ENCODE results near the gene DAZAP1.

Gene DAZAP1

DNA sequence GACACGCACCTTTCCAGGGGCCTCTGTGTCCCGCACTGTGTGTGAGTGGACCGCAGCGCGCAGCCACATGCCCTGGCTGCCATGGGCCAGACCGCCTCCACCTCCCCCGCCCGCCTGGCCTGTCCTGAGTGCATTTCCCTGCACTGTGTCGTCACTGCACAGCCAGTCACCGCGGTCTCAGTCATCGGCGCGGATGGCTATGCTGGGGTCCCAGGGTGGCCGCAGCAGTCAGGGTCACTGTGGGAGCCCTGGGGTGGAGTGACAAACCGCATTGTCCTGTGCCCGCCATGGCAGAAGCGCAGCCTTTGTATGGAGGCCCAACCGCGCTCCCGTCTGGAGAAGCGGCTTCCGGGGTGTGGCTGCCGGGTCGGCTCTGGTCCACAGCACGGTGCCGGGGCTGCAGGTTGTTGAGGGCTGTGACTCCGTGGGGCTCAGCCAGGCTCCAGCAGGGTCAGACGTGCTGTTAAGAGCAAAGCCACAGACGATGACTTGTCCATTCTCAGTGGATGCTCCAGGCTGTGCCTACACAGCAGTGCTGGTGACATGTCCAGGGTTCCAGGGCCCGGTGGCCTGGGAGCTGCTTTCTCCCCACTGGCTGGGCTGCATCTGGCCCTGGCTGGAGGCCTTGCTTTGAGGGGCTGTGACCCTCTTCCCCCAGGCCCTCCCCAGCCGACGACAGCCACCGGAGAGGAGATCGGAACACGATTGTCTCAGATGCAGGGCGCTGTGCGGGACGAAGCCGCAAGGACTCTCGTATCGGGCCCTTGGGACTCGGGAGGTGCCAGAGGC is 30.0 kb upstream of the DAZAP1 start:
- no peak for DNase-seq

DNA sequence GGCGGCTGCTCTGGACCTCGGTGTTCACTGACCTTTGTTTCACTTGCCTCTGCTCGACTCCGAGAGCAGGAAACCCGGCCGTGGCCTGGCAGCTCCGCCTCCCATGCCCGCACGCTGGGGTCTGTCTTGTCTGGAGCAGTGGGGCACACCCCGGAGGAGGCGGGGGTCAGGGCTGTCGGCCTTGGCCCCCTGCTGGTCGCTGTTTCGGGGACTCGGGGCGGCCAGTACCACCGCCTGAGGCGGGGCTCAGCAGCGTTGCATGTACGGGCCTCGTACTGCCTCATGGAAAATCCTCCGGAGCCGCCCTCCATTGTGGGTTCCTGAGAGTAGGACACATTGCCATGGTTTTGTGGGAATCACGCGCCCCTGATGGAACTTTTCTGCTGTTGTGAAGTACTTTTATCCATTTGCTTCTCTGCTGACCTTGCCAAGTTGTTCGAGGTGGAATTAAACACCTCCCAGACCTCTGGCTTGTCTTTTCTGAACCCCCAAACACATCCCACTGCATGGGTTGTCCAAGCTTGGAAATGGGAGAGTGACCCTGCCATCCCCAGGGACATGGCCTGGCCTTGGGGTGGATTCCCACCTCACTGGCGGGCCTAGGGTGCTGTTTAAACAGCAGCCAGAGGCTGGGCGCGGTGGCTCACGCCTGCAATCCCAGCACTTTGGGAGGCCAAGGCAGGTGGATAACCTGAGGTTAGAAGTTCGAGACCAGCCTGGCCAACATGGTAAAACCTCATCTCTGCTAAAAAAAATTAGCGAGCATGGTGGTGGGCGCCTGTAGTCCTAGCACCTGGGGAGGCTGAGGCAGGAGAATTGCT is 29.2 kb upstream of the DAZAP1 start:
- no peak for DNase-seq

DNA sequence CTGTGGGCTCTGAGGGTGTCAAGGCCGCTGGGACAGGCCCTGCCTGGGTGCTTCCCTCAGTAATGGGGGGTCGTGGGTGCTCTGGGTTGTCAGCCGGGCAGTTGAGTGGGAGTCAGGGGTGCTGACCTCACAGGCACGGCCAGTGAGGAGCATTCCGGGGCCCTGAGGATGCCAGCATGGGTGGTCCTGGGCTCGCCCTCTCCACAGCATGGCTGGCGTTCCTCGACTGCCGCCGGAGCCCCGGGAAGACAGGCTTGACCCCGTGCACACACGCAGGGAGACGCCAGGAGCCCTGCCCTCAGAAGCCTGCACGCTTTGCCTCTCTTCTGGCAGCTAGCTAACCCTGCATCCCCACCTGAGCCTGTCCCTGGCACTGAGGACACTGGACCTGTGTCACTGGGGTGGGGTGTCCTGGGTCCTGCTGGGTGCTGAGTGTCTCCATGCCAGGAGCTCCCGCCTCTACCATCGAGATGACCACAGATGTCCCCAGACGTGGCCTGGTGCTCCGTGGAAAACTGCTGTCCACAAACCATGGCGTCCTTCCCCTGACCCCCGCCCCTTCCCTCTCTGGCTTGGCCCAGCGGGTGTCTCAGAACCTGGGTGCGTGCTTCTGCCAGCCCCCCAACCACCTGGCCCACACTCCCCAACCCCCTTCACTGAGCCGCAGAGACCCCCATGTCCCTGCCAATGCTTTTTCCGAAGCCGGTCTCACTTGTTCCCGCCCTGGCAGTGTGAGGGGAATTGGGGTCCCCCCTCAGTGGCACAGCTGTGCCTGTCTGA is 28.1 kb upstream of the DAZAP1 start:
- no peak for DNase-seq

DNA sequence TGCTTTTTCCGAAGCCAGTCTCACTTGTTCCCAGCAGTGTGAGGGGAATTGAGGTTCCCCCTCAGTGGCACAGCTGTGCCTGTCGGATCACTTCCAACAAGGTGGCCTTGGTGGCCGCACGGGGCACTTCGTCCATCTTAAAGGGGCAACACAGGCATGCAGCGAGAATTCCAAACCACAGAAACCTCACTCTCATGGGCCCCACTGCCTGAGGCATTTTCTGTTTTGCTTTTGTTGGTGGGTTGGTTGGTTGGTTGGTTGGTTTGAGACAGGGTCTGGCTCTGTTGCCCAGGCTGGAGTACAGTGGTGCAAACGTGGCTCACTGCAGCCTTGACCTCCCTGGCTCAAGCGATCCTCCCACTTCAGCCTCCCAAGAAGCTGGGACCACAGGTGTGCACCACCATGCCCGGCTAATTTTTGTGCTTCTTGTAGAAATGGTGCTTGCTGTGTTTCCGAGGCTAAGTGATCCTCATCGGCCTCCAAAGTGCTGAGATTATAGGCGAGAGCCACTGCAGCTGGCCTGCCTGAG is 27.4 kb upstream of the DAZAP1 start:
- no peak for DNase-seq

DNA sequence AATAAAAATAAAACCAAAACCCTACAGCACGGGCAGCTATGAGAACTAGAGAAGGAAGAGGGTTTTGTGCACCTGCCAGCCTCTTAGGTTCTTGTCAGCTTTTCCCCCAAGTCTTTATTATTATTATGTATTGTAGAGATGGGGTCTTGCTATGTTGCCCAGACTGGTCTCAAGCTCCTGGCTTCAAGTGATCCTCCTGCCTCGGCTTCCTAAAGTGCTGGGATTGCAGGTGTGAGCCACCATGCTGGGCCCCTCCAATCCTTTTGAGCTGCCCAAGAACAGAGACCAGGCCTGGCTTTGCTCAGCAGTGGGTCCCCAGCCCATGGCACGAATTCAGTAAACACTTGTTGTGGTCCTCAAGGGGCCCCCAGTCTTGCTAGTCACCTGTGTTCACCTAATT is 25.1 kb upstream of the DAZAP1 start:
- no peak for DNase-seq

DNA sequence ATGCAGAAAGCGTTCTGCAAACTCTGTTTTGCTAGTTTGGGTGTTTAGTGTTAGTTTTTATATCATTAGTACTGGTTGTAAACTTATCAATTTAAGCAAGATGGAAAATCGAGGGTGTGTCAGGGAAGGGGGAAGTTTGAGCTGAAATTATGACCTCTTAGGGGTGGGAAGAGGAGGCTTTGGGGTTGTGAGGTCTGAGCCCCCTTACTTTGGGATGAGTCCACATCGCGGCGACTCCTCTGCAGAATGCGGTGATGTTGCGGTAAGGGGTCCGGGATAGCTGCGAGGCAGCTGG is 24.4 kb upstream of the DAZAP1 start:
- DNase-seq, result no peak

DNA sequence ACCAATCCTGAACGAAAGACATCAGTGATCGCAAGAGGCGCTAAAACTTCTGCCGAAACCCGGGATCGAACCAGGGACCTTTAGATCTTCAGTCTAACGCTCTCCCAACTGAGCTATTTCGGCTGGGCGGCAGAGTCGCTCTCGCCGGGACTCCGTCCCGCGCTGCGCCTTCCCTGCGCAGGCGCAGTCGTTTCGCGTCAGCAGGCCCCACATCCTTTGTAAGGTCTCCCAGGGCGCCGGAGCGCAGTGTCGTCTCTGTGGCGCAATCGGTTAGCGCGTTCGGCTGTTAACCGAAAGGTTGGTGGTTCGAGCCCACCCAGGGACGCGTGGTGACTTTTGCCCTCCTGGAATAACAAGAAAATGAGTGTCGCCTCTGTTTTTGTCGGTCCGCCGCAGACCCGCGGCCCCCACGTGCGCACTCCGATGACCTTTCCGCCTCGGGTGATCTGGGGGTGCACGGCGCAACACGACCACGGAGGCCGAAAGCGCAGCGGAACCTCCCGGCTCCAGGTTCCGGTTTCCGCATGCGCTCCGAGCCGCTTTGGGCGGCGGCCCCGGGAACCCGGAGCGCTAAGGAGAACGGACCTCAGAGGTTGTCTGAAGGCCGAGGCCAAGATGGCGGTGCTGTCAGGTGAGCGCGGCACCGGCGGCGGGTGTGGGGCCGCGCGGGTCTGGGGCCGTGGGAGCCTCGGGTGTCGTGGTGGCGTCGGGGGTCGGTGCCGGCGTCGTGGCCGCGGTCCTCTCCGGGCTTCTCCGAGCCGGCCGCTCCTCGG is 23.9 kb upstream of the DAZAP1 start, which contains the start of gene NDUFS7:
Gene NDUFS7, plus strand, starts transcription at position 596 of the 773 bp plus-strand sequence. Its CDS starts 20 bp downstream, at position 616.
- DNase-seq, result peak; percentile 86

DNA sequence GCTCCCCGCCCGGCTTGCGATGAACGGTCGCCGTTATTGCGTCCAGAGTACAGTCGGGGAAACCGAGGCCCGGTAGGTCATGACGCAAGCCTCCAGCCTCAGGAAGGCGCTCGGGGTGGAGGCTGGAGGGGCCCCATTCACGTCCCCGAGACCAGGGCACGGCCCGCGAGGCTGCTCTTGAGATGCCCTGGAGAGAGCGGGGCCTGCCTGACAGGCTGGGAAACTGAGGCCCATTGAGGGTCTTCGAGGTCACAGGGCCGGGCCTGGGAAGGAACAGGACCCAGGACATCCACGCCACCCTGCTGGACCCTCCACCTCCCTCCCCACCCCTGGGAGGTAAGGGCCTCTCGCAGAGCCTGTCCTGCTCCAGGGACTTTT is 23.3 kb upstream of the DAZAP1 start:
- DNase-seq, result no peak

DNA sequence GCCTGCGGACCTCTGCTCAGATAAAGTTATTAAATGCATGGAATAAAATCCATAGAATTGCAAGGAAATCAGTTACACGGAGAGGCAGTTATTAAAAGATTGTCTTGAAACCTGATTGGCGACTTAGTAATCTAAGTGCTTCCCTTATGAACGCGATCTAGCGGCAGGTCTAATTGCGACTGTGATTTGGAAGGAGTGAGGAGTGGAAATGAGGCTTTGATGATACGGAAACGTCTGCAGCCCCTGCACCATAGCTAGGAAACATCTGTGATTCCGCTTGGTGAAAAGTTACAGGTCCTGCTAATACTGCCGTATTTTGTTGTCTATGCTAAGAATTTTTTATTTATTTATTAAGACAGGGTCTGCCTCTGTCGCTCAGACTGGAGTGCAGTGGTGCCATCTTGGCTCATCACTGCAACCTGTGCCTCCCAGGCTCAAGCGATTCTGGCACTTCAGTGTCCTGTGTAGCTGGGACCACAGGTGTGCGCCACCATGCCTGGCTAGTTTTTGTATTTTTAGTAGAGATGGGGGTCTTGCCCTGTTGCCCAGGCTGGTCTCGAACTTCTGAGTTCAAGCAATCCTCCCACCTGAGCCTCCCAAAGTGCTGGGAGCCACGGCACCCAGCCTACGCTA is 22.8 kb upstream of the DAZAP1 start:
- no peak for DNase-seq

DNA sequence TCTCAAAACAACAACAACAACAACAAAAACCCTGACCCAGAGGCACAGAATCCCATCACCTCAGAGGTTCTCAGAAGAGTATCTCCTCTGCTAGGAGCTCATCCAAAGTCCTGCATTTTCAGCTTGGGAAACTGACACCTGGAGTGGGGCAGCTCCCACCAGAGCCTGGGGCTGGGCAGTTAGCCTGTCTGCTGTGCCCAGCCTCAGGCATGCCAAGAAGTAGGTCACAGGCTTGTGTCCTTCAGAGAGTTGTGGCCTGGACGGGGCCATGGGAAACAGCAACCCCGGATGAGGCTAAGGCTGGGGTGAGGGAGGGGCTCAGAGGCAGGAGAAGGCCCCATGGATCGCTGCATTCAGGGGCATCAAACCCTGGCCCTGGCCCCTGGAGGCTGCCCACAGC is 21.6 kb upstream of the DAZAP1 start:
- DNase-seq, result no peak

DNA sequence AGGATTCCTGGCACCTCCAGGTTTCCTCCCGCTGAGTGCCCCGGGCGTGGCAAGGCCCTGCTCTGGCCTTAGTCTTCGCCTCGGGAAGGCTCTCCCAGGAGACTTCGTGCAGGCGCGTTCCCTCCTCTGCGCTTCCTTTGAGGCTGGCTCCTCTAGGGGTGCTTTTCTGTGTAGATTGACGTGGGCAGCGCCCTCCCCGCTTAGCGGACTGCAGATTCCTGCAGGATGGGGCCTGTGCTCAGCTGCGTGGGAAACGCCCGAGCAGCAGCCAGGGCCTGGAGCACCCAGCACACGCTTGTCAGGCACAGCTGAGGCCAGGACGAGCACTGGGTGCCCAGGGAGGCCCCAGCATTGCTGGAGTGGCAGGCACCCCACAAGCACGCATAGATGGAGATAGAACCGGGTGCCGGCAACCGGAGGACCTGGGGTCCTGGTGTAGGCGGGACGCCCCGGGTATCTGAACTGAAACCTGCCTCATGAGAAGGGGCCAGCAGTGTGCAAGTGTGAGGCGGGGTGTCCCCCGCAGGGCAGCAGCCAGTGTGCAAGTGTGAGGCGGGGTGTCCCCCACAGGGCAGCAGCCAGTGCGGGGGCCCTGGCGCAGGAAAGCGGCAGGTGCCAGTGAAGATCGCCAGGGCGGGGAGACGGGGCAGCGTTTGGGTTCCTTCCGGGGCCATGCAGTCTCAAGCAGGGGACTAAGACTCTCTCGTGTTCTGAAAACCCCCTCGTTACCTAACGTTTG is 20.3 kb upstream of the DAZAP1 start:
- DNase-seq, result no peak

DNA sequence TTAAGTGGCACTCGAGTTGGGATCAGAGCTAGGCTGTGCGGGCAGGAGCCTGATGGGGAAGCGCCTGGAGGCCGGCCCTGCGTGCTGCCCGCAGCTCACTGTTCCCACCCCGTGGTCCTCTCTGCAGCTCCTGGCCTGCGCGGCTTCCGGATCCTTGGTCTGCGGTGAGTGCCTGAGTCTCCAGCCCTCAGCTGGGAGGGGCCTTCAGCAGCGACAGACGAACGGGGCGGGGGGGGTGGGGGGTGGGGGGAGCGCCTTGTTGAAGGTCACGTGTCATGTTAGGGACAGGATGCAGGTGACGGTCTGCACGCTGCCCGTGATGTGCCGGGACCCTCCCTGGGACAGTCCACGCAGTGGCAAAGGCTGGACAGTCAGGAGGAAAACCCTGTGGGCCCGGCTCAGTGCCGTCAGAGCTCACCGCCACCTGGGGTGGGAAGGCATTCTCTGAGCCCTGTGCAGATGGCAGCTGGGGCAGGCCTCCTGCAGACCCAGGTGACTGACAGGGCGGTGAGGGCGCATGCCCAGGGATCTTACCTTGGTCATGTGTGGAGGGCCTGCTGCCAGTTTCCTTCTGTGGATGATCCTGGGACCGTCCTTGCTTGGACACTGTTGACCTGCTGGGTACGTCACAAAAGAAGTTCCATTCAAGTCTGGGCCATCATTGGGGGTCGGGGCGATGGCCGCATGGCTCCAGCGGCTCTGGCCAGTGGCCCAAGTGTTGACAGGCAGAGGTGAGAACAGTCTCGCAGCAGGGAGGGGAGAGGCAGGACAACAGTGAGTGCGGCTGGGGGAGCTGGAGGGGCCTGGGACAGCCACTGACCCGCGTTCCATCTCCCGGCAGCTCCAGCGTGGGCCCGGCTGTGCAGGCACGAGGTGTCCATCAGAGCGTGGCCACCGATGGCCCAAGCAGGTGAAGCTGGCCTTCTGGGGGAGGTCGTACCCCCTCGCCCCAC is 19.4 kb upstream of the DAZAP1 start:
- no peak for DNase-seq

DNA sequence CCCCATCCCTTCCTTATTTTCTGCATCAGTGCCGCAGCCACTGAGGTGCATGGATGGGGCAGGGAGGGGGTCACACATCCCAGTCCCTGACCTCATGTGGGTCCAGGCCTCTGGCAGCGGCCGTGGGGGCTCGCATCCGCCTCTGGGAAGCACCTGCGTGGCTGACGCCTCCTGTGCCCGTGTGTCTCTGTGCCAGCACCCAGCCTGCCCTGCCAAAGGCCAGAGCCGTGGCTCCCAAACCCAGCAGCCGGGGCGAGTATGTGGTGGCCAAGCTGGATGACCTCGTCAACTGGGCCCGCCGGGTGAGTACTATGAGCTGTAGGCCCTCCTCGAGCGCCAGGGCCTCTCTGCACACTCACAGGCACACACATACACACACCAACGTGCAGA is 18.8 kb upstream of the DAZAP1 start:
- DNase-seq, result no peak

DNA sequence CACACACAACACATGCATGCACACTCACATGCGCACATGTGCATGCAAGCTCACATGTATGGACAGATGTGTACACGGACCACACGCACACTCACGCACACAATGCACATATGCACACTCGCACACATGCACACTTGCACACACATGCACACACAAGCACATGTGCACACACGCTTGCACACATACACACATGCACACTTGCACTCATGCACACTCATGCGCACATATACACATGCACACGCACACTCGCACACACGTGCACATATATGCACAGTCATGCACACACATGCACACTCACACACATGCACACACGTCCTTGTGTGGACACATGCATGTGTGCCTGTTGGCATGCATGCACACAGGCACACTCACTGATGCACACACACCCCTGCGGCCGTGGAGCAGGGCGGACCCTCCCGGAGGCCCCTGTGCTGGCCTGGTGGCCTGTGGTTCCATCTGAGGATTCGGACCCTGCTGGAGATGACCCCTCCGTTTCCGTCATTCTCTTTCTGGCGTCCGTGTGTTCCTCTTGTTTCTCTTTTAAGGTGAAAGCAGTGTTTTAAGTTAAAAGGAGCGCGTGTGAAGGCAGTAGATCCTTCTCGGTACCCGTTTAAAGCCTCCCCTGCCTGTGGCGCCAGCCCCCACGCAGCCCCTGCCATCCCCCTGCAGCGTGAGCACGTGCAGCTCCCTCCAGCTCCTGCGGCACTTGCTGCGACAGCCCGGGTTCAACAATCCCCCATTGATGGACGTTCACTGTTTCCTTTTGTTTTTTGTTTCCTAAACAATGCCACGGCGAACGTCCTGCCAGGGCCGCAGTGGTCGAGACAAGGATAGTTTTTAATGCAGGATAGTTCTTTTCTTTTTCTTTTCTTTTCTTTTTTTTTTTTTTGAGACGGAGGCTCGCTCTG is 18.1 kb upstream of the DAZAP1 start:
- DNase-seq, result no peak

DNA sequence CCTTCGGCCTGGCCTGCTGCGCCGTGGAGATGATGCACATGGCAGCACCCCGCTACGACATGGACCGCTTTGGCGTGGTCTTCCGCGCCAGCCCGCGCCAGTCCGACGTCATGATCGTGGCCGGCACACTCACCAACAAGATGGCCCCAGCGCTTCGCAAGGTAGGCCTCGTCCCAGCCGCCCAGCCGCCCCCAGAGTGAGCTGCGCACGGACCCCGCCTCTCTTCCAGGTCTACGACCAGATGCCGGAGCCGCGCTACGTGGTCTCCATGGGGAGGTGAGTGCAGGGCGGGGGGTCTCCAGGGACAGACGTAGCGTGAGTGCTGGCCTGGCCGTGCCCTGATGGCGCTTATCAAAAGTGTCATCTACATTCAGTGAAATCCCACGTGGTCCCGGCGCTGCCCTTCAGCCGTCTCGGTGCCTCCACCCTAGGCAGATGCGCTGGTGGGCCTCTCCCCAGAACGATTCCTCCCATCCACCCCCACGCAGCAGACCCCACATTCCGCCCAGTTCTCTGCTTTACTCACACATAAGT is 16.4 kb upstream of the DAZAP1 start:
- no peak for DNase-seq

DNA sequence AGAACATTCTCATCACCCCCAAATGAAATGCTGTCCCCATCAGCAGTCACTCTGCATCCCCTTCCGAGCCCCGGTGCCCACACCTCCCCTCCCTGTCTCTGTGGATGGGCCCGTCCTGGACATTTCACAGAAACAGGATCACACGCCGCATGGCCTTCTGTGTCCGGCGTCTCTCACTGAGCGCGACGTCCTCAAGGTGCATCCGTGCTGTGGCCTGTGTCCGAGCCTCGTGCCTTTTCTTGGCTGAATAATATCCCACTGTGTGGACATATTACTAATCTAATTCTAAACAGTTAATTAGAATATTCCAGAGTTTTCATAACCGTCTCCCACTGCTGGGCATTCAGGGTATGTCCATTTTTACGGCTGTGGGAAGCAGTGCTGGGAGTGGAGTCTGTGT is 15.0 kb upstream of the DAZAP1 start:
- DNase-seq, result no peak

DNA sequence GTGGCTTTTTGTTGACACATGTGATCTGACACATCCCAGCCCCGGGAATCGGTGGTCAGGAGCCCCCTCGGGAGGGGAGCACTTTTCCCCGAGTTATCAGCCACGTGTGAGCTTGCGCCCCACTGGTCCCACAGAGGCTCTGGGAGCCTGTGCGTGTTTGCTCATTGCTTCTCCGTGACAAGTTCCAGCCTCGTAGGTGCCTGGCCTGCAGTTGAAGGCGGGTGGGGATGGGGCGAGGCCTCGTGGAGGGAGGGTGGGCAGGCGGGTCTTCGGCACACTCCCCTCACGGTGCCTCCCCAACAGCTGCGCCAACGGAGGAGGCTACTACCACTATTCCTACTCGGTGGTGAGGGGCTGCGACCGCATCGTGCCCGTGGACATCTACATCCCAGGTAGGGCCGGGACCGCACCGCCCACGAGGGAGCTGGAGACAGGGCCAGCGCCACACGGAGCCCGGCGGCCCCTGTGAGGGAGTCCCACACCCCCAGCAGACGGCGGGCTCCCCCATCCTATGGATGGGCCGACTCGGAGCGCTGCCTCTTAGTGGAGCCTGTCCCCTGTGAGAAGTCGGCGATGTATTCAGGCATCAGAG is 14.4 kb upstream of the DAZAP1 start:
- DNase-seq, result no peak

DNA sequence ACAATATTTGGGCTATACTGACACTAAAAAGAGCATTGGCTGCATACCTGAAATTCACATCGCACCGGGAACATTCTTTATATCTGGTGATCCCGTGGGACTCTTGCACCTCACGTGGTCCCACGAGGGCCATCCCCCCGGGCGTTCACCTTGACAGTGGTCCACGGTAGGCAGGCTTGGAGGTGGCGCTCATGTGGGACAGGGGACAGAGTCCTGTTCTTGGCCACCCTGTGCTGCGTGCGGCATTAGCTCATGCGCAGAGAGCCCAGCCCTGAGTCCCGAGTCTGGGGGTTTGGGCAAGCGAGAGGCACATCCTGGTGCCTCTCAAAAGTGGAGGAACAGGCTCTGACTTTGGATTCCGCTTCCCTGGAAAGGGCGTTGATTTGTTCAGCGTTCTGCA is 13.5 kb upstream of the DAZAP1 start:
- DNase-seq, result no peak

Measured in EL (cell line).